ENCODE results near the gene PPP1R3C.

PPP1R3C gene

GRCh38 chr10:91598211-91598977 lies 34.5 kb downstream of the PPP1R3C start:
- WGBS (ENCODE audit: insufficient coverage, insufficient read length): no CpG with 5 or more reads among the region's 6 CpGs
- Histone ChIP-seq H3K27ac (ENCODE audit: low read length) (no peak overlapping the region), H3K36me3 (ENCODE audit: control insufficient read depth, insufficient read depth, low read length) (no peaks in the 10 kb centered on the region), H3K9me3 (ENCODE audit: control insufficient read depth, insufficient read depth, low read length) (no peaks in the 10 kb centered on the region), H3K4me3 (ENCODE audit: low read length) (no peak overlapping the region), H3K4me1 (ENCODE audit: control insufficient read depth, insufficient read depth, low read length) (no peaks in the 10 kb centered on the region), H3K27me3 (ENCODE audit: control insufficient read depth, insufficient read depth, low read length) (no peaks in the 10 kb centered on the region)
- no peak for DNase-seq (ENCODE audit: low read depth, low spot score)

- H3K4me3 ChIP-seq (ENCODE audit: low read length): no peak overlapping the region
- no peaks in the 10 kb centered on the region for H3K9me3 ChIP-seq (ENCODE audit: control insufficient read depth, insufficient read depth, low read length)
- H3K27me3 ChIP-seq (ENCODE audit: control insufficient read depth, insufficient read depth, low read length): no peaks in the 10 kb centered on the region
- H3K36me3 ChIP-seq (ENCODE audit: control insufficient read depth, insufficient read depth, low read length): no peaks in the 10 kb centered on the region
- WGBS (ENCODE audit: insufficient coverage, insufficient read length): no CpG with 5 or more reads among the region's 7 CpGs
- no peak overlapping the region for H3K27ac ChIP-seq (ENCODE audit: low read length)
- DNase-seq (ENCODE audit: low read depth, low spot score): no peak
- H3K4me1 ChIP-seq (ENCODE audit: control insufficient read depth, insufficient read depth, low read length): no peaks in the 10 kb centered on the region
Measured at GRCh38 chr10:91597197-91597881, 35.5 kb downstream of the PPP1R3C start.

GRCh38 chr10:91596825-91597196 lies 36.1 kb downstream of the PPP1R3C start:
- Histone ChIP-seq H3K9me3 (ENCODE audit: control insufficient read depth, insufficient read depth, low read length) (no peaks in the 10 kb centered on the region), H3K4me1 (ENCODE audit: control insufficient read depth, insufficient read depth, low read length) (no peaks in the 10 kb centered on the region), H3K36me3 (ENCODE audit: control insufficient read depth, insufficient read depth, low read length) (no peaks in the 10 kb centered on the region), H3K4me3 (ENCODE audit: low read length) (no peak overlapping the region), H3K27ac (ENCODE audit: low read length) (no peak overlapping the region), H3K27me3 (ENCODE audit: control insufficient read depth, insufficient read depth, low read length) (no peaks in the 10 kb centered on the region)
- no peak for DNase-seq (ENCODE audit: low read depth, low spot score)
- no CpG with 5 or more reads among the region's 1 CpG for WGBS (ENCODE audit: insufficient coverage, insufficient read length)

GRCh38 chr10:91593834-91594233 lies 39.0 kb downstream of the PPP1R3C start:
- no peak overlapping the region for H3K4me3 ChIP-seq (ENCODE audit: low read length)
- no CpG with 5 or more reads among the region's 2 CpGs for WGBS (ENCODE audit: insufficient coverage, insufficient read length)
- no peaks in the 10 kb centered on the region for H3K27me3 ChIP-seq (ENCODE audit: control insufficient read depth, insufficient read depth, low read length)
- H3K27ac ChIP-seq (ENCODE audit: low read length): no peak overlapping the region
- H3K4me1 ChIP-seq (ENCODE audit: control insufficient read depth, insufficient read depth, low read length): no peaks in the 10 kb centered on the region
- no peak for DNase-seq (ENCODE audit: low read depth, low spot score)
- H3K9me3 ChIP-seq (ENCODE audit: control insufficient read depth, insufficient read depth, low read length): no peaks in the 10 kb centered on the region
- H3K36me3 ChIP-seq (ENCODE audit: control insufficient read depth, insufficient read depth, low read length): no peaks in the 10 kb centered on the region

GRCh38 chr10:91593366-91593765 lies 39.5 kb downstream of the PPP1R3C start:
- Histone ChIP-seq H3K4me1 (ENCODE audit: control insufficient read depth, insufficient read depth, low read length) (no peaks in the 10 kb centered on the region), H3K9me3 (ENCODE audit: control insufficient read depth, insufficient read depth, low read length) (no peaks in the 10 kb centered on the region), H3K4me3 (ENCODE audit: low read length) (no peak overlapping the region), H3K27ac (ENCODE audit: low read length) (no peak overlapping the region), H3K27me3 (ENCODE audit: control insufficient read depth, insufficient read depth, low read length) (no peaks in the 10 kb centered on the region), H3K36me3 (ENCODE audit: control insufficient read depth, insufficient read depth, low read length) (no peaks in the 10 kb centered on the region)
- WGBS (ENCODE audit: insufficient coverage, insufficient read length): no CpG with 5 or more reads among the region's 8 CpGs
- no peak for DNase-seq (ENCODE audit: low read depth, low spot score)

GRCh38 chr10:91592266-91592975 lies 40.5 kb downstream of the PPP1R3C start:
- WGBS (ENCODE audit: insufficient coverage, insufficient read length): no CpG with 5 or more reads among the region's 8 CpGs
- H3K36me3 ChIP-seq (ENCODE audit: control insufficient read depth, insufficient read depth, low read length): no peaks in the 10 kb centered on the region
- H3K27ac ChIP-seq (ENCODE audit: low read length): no peak overlapping the region
- no peaks in the 10 kb centered on the region for H3K27me3 ChIP-seq (ENCODE audit: control insufficient read depth, insufficient read depth, low read length)
- no peak for DNase-seq (ENCODE audit: low read depth, low spot score)
- no peaks in the 10 kb centered on the region for H3K9me3 ChIP-seq (ENCODE audit: control insufficient read depth, insufficient read depth, low read length)
- H3K4me3 ChIP-seq (ENCODE audit: low read length): no peak overlapping the region
- H3K4me1 ChIP-seq (ENCODE audit: control insufficient read depth, insufficient read depth, low read length): no peaks in the 10 kb centered on the region

- Histone ChIP-seq H3K9me3 (ENCODE audit: control insufficient read depth, insufficient read depth, low read length) (no peaks in the 10 kb centered on the region), H3K4me1 (ENCODE audit: control insufficient read depth, insufficient read depth, low read length) (no peaks in the 10 kb centered on the region), H3K27me3 (ENCODE audit: control insufficient read depth, insufficient read depth, low read length) (no peaks in the 10 kb centered on the region), H3K4me3 (ENCODE audit: low read length) (no peak overlapping the region), H3K36me3 (ENCODE audit: control insufficient read depth, insufficient read depth, low read length) (no peaks in the 10 kb centered on the region), H3K27ac (ENCODE audit: low read length) (no peak overlapping the region)
- DNase-seq (ENCODE audit: low read depth, low spot score): no peak
- WGBS (ENCODE audit: insufficient coverage, insufficient read length): no CpG with 5 or more reads among the region's 7 CpGs
Measured at GRCh38 chr10:91591797-91592174, 41.1 kb downstream of the PPP1R3C start.

- no peak overlapping the region for H3K27ac ChIP-seq (ENCODE audit: low read length)
- H3K9me3 ChIP-seq (ENCODE audit: control insufficient read depth, insufficient read depth, low read length): no peaks in the 10 kb centered on the region
- DNase-seq (ENCODE audit: low read depth, low spot score): no peak
- H3K27me3 ChIP-seq (ENCODE audit: control insufficient read depth, insufficient read depth, low read length): no peaks in the 10 kb centered on the region
- H3K4me1 ChIP-seq (ENCODE audit: control insufficient read depth, insufficient read depth, low read length): no peaks in the 10 kb centered on the region
- no peaks in the 10 kb centered on the region for H3K36me3 ChIP-seq (ENCODE audit: control insufficient read depth, insufficient read depth, low read length)
- no peak overlapping the region for H3K4me3 ChIP-seq (ENCODE audit: low read length)
- whole genome bisulfite sequencing (ENCODE audit: insufficient coverage, insufficient read length): no CpG with 5 or more reads among the region's 10 CpGs
Measured at GRCh38 chr10:91590904-91591796, 41.7 kb downstream of the PPP1R3C start.

- DNase-seq (ENCODE audit: low read depth, low spot score): no peak
- no peak overlapping the region for H3K4me3 ChIP-seq (ENCODE audit: low read length)
- no peaks in the 10 kb centered on the region for H3K4me1 ChIP-seq (ENCODE audit: control insufficient read depth, insufficient read depth, low read length)
- H3K36me3 ChIP-seq (ENCODE audit: control insufficient read depth, insufficient read depth, low read length): no peaks in the 10 kb centered on the region
- no CpG with 5 or more reads among the region's 7 CpGs for WGBS (ENCODE audit: insufficient coverage, insufficient read length)
- H3K27ac ChIP-seq (ENCODE audit: low read length): no peak overlapping the region
- no peaks in the 10 kb centered on the region for H3K9me3 ChIP-seq (ENCODE audit: control insufficient read depth, insufficient read depth, low read length)
- H3K27me3 ChIP-seq (ENCODE audit: control insufficient read depth, insufficient read depth, low read length): no peaks in the 10 kb centered on the region
Measured at GRCh38 chr10:91590142-91590903, 42.5 kb downstream of the PPP1R3C start.
